Measurements from ENCODE around the gene NOSIP.

Gene NOSIP

GRCh38 chr19:49543032-49543431 is 37.3 kb downstream of the NOSIP start:
- DNase-seq = no peak

GRCh38 chr19:49542446-49542845 is 37.9 kb downstream of the NOSIP start:
- no peak for DNase-seq

- DNase-seq = no peak
Observed at GRCh38 chr19:49541914-49542313, 38.4 kb downstream of the NOSIP start.

- DNase-seq = no peak
Observed at GRCh38 chr19:49539192-49539952, 41.0 kb downstream of the NOSIP start.

GRCh38 chr19:49538643-49539042 is 41.7 kb downstream of the NOSIP start:
- DNase-seq = no peak

- DNase-seq = no peak
Observed at GRCh38 chr19:49536921-49537462, 43.4 kb downstream of the NOSIP start.

GRCh38 chr19:49534632-49535385 is 45.5 kb downstream of the NOSIP start:
- no peak for DNase-seq

GRCh38 chr19:49533551-49534488 is 46.5 kb downstream of the NOSIP start:
- peak; percentile 71 for DNase-seq

GRCh38 chr19:49530708-49531107 is 49.6 kb downstream of the NOSIP start:
- DNase-seq = no peak

- DNase-seq = no peak
Observed at GRCh38 chr19:49528211-49528771, 52.1 kb downstream of the NOSIP start.

GRCh38 chr19:49524812-49525455 is 55.4 kb downstream of the NOSIP start:
- DNase-seq = no peak

GRCh38 chr19:49520705-49521319 is 59.5 kb downstream of the NOSIP start:
- DNase-seq = no peak

- DNase-seq = no peak
Observed at GRCh38 chr19:49518033-49518432, 62.3 kb downstream of the NOSIP start.

GRCh38 chr19:49515767-49516166 is 64.6 kb downstream of the NOSIP start:
- DNase-seq = no peak

- no peak for DNase-seq
Observed at GRCh38 chr19:49514151-49514550, 66.2 kb downstream of the NOSIP start.

- no peak for DNase-seq
Observed at GRCh38 chr19:49513746-49514118, 66.6 kb downstream of the NOSIP start.

GRCh38 chr19:49512970-49513745 is 67.2 kb downstream of the NOSIP start:
- peak; percentile 64 for DNase-seq

GRCh38 chr19:49507803-49508494 is 72.4 kb downstream of the NOSIP start:
- DNase-seq = no peak

GRCh38 chr19:49506575-49507105 is 73.7 kb downstream of the NOSIP start:
- no peak for DNase-seq
